Neural progenitor cell (in vitro differentiated cells): ENCODE results near the gene NAPEPLD.

Source experiments
- CTCF ChIP-seq: fragments of 200-600 bp; sonication (generic); IDR thresholded peaks from 2 replicates; pipeline ENCODE4 v1.5.1; 2017; ENCODE audit warnings: antibody characterized with exemption, mild to moderate bottlenecking
- EZH2 ChIP-seq: fragments of 200-600 bp; sonication (generic); IDR thresholded peaks from 2 replicates; pipeline ENCODE4 v1.6.1; 2017; ENCODE audit warnings: antibody characterized with exemption, mild to moderate bottlenecking, moderate library complexity
- EZH2phosphoT487 ChIP-seq: fragments of 200-600 bp; sonication (generic); IDR thresholded peaks from 2 replicates; pipeline ENCODE4 v1.6.1; 2017; ENCODE audit warnings: antibody characterized with exemption

GRCh38 chr7:103142494-103142893 is 6.4 kb downstream of the NAPEPLD start:
- TF ChIP-seq CTCF (no peak), EZH2phosphoT487 (no peak), EZH2 (no peak)
